ENCODE measurements around the gene ZFHX2. TPM values are rescaled to one million over a fixed set of nuclear protein-coding genes. Genes with fewer than 3 reads are reported as not detected.

ZFHX2 gene
- total and polyA plus RNA-seq, 2 of the 4 experiments (the other 2 are of a cell fraction), result 0.18 to 0.53 TPM

GRCh38 chr14:23492618-23493272 lies 58.8 kb downstream of the ZFHX2 start:
- Histone ChIP-seq H2BK15ac (ENCODE audit: low read depth, low read length) (no peak overlapping the region), H3K4me1 (ENCODE audit: control insufficient read depth, insufficient read depth, low read length) (no peaks in the 10 kb centered on the region), H3K18ac (ENCODE audit: low read depth, low read length) (no peak overlapping the region), H3K56ac (ENCODE audit: extremely low read depth, insufficient read depth, low read length) (no peak overlapping the region), H3K79me1 (ENCODE audit: low read depth in 1 of 2, low read length in 2 of 2) (no peaks in the 10 kb centered on the region), H2AFZ (replicated peaks; ENCODE audit: low read length, poor library complexity) (no peak overlapping the region), H3K4ac (ENCODE audit: low read depth, low read length) (no peak overlapping the region), H2BK20ac (ENCODE audit: low read depth, low read length) (no peak overlapping the region), H4K91ac (ENCODE audit: insufficient read depth, low read depth, low read length) (no peak overlapping the region), H2AK9ac (replicated peaks; ENCODE audit: low read depth, low read length, poor library complexity) (no peak overlapping the region), H3K27ac (ENCODE audit: insufficient read depth, low read length) (no peak overlapping the region), H3K4me2 (ENCODE audit: low read depth, low read length) (no peak overlapping the region), H3K4me3 (ENCODE audit: insufficient read depth, low read depth, low read length) (no peak overlapping the region), H4K8ac (ENCODE audit: low read depth in 2 of 2, low read length in 2 of 2) (no peak overlapping the region), H4K20me1 (ENCODE audit: insufficient read depth, low read length) (no peaks in the 10 kb centered on the region), H3K36me3 (ENCODE audit: control insufficient read depth, insufficient read depth, low read length) (no peaks in the 10 kb centered on the region; the same call in 1 of the 2 replicates), H3K23ac (ENCODE audit: low read depth, low read length) (no peak overlapping the region), H2BK120ac (ENCODE audit: low read depth, low read length) (no peak overlapping the region), H3K14ac (replicated peaks; ENCODE audit: low read depth, low read length) (no peak overlapping the region), H3K9me3 (ENCODE audit: control insufficient read depth, insufficient read depth, low read length) (no peaks in the 10 kb centered on the region), H3K9me1 (ENCODE audit: insufficient read depth, low read length) (no peaks in the 10 kb centered on the region), H2AK5ac (ENCODE audit: low read depth, low read length) (no peak overlapping the region), H3K9ac (ENCODE audit: low read depth, low read length) (no peak overlapping the region), H2BK5ac (ENCODE audit: low read depth, low read length, poor library complexity, severe bottlenecking) (no peak overlapping the region), H3K27me3 (ENCODE audit: control insufficient read depth, insufficient read depth, low read length) (no peaks in the 10 kb centered on the region), H4K5ac (ENCODE audit: low read depth, low read length) (no peak overlapping the region)
- intact Hi-C loops (cut with micrococcal nuclease), result no loop called here
- TF ChIP-seq MXI1 (IDR thresholded peaks at IDR 0.05; ENCODE audit: borderline replicate concordance, low read depth, low read length), result no peak
- in situ Hi-C loops (cut with MboI; ENCODE audit: low sequenced_read_pairs), result no loop called here
- peak; percentile 57 for ATAC-seq (ENCODE audit: low read depth)
- CTCF ChIA-PET, result no interaction called here
- POLR2A ChIA-PET (ENCODE audit: unreplicated experiment), result no interaction called here
- dilution Hi-C loops (cut with HindIII; ENCODE audit: low sequenced_read_pairs, unreplicated experiment), result no loop called here
- no TSS peak for BruUV-seq (replicated peaks)
- peak; percentile 13 for DNase-seq
